GM18499 (cell line): ENCODE results near the gene MPO.

Source experiments
- ATAC-seq: cut with Tn5 transposase; IDR thresholded peaks from one replicate; pipeline ENCODE4 v1.9.1; 2021; ENCODE audit warnings: moderate number of reproducible peaks; ENCODE audit not compliant: insufficient read depth, unreplicated experiment

The MPO gene

GRCh38 chr17:58319173-58320162 is 38.7 kb upstream of the MPO start:
- ATAC-seq: no peak

GRCh38 chr17:58318627-58319172 is 38.0 kb upstream of the MPO start:
- no peak for ATAC-seq

GRCh38 chr17:58318065-58318481 is 37.3 kb upstream of the MPO start:
- ATAC-seq: no peak

- ATAC-seq: no peak
These were observed 36.8 kb upstream of the MPO start for GRCh38 chr17:58317421-58318064.

- ATAC-seq: no peak
These were observed 35.7 kb upstream of the MPO start for GRCh38 chr17:58316260-58316960.

- ATAC-seq: no peak
These were observed 35.0 kb upstream of the MPO start for GRCh38 chr17:58315750-58316149.

GRCh38 chr17:58315281-58315711 is 34.6 kb upstream of the MPO start:
- ATAC-seq: no peak

- no peak for ATAC-seq
These were observed 33.9 kb upstream of the MPO start for GRCh38 chr17:58314706-58315015.

- no peak for ATAC-seq
These were observed 33.3 kb upstream of the MPO start for GRCh38 chr17:58313815-58314705.

- ATAC-seq: no peak
These were observed 32.1 kb upstream of the MPO start for GRCh38 chr17:58312829-58313228.

- no peak for ATAC-seq
These were observed 31.4 kb upstream of the MPO start for GRCh38 chr17:58312021-58312630.

- ATAC-seq: no peak
These were observed 30.7 kb upstream of the MPO start for GRCh38 chr17:58311429-58311894.

GRCh38 chr17:58310511-58311428 is 30.0 kb upstream of the MPO start:
- ATAC-seq: no peak

GRCh38 chr17:58309918-58310259 is 29.2 kb upstream of the MPO start:
- no peak for ATAC-seq

GRCh38 chr17:58308985-58309917 is 28.5 kb upstream of the MPO start:
- ATAC-seq: no peak

GRCh38 chr17:58308173-58308984 is 27.6 kb upstream of the MPO start:
- ATAC-seq: no peak
